Inflammatory macrophage treated with lipopolysaccharide for 4 hours (primary cell): ENCODE data around the gene MLXIP.
A peak's percentile ranks its signal among the peaks of the same experiment; 100 is the strongest.
"Not testable (repeated sequence)": the region's sequence is repeated elsewhere in the genome, so short reads cannot be mapped to it uniquely, and the experiment has no call there.

ENCODE experiments used
- DNase-seq: peaks from one replicate; pipeline ENCODE4 v3.0.0-alpha.2; 2020

The MLXIP gene

GRCh38 chr12:122150127-122150681 lies 71.6 kb downstream of the MLXIP start:
- no peak for DNase-seq

- no peak for DNase-seq
Observed at GRCh38 chr12:122152754-122153153, 74.2 kb downstream of the MLXIP start.

GRCh38 chr12:122155705-122156104 lies 77.1 kb downstream of the MLXIP start:
- DNase-seq: no peak

GRCh38 chr12:122158700-122159285 lies 80.2 kb downstream of the MLXIP start:
- DNase-seq: no peak

- no peak for DNase-seq
Observed at GRCh38 chr12:122159882-122160281, 81.3 kb downstream of the MLXIP start.

GRCh38 chr12:122160761-122161160 lies 82.2 kb downstream of the MLXIP start:
- DNase-seq: no peak

GRCh38 chr12:122161682-122162081 lies 83.1 kb downstream of the MLXIP start:
- DNase-seq: no peak

GRCh38 chr12:122162976-122163375 lies 84.4 kb downstream of the MLXIP start:
- DNase-seq: no peak

GRCh38 chr12:122166422-122167349 lies 88.1 kb downstream of the MLXIP start:
- DNase-seq: no peak

- no peak for DNase-seq
Observed at GRCh38 chr12:122167356-122167925, 88.9 kb downstream of the MLXIP start.

GRCh38 chr12:122168492-122168891 lies 89.9 kb downstream of the MLXIP start:
- no peak for DNase-seq

GRCh38 chr12:122171399-122171798 lies 92.8 kb downstream of the MLXIP start:
- DNase-seq: no peak

GRCh38 chr12:122172262-122172939 lies 93.8 kb downstream of the MLXIP start:
- no peak for DNase-seq

- DNase-seq: no peak
Observed at GRCh38 chr12:122174155-122174845, 95.7 kb downstream of the MLXIP start, which contains the start of gene IL31. IL31 (minus strand) TSS chr12:122174221; CDS start chr12:122174172, 49 bp downstream.

- DNase-seq: not testable (repeated sequence)
Observed at GRCh38 chr12:122176473-122176872, 97.9 kb downstream of the MLXIP start.

- peak; percentile 37 for DNase-seq
Observed at GRCh38 chr12:122182887-122183587, 104.5 kb downstream of the MLXIP start, which contains the start of gene LRRC43. LRRC43 (plus strand) TSS chr12:122183123; CDS start chr12:122183145, 22 bp downstream.

- DNase-seq: no peak
Observed at GRCh38 chr12:122183588-122183940, 105.0 kb downstream of the MLXIP start.

- no peak for DNase-seq
Observed at GRCh38 chr12:122184517-122184916, 106.0 kb downstream of the MLXIP start.

- no peak for DNase-seq
Observed at GRCh38 chr12:122185079-122185478, 106.5 kb downstream of the MLXIP start.

- DNase-seq: peak; percentile 16
Observed at GRCh38 chr12:122185494-122186082, 107.0 kb downstream of the MLXIP start.

- DNase-seq: no peak
Observed at GRCh38 chr12:122187466-122187865, 108.9 kb downstream of the MLXIP start.
